ENCODE measurements around the gene AFTPH. TPM values are rescaled to one million over a fixed set of nuclear protein-coding genes. Genes with fewer than 3 reads are reported as not detected.

Gene AFTPH
- total and polyA plus RNA-seq, 9 of the 15 experiments (the other 6 are each of a cell fraction or from before 2014, with no cell fraction given) = 8.0 to 26.2 (median 13.8) TPM

DNA sequence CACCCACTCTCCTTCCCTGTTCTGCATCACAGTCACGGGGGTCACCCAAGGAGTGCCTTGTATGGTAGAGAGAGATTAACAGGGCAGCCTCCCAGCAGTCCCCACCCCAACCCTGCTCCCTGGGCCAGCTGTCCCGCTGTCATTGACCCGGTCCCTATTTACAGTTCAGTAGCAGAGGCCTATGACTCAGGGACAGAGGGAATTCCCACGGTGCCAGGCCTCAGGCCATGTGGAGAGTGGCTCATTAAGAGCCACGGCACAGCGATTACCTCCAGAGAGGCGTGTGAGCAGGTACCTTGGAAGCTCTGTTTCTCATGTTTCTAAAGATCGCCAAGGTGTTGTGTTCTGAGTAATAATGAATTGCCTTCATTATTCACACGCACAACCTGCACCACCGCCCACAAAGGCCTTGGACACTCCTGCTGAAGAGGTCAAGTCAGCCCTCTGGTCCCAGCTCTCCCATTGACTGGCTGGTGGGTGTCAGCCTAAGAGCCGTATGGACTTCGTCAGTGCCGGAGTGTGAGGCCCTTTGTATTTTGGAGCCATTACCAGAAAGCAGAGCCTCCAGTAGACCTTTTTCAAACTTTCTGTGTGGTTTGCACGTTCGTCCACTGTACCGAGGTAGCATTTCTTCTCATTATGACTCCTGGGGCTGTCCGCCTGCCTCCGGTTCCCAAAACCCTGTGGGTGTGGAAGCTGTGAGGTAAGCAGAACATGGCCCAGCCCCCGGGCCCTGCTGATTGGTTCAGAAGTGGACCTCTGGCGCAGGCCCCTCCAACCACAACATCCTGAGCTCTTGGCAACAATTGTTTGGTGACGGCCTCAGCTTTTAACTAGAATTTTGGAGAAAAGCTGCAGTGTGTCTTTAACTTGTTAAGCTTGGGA, 82.6 kb downstream of the AFTPH start (continued):
- no peak for TF ChIP-seq KLF13 (tag; IDR thresholded peaks at IDR 0.05; ENCODE audit: borderline replicate concordance, low read depth)
- TF ChIP-seq, protein P1, sequence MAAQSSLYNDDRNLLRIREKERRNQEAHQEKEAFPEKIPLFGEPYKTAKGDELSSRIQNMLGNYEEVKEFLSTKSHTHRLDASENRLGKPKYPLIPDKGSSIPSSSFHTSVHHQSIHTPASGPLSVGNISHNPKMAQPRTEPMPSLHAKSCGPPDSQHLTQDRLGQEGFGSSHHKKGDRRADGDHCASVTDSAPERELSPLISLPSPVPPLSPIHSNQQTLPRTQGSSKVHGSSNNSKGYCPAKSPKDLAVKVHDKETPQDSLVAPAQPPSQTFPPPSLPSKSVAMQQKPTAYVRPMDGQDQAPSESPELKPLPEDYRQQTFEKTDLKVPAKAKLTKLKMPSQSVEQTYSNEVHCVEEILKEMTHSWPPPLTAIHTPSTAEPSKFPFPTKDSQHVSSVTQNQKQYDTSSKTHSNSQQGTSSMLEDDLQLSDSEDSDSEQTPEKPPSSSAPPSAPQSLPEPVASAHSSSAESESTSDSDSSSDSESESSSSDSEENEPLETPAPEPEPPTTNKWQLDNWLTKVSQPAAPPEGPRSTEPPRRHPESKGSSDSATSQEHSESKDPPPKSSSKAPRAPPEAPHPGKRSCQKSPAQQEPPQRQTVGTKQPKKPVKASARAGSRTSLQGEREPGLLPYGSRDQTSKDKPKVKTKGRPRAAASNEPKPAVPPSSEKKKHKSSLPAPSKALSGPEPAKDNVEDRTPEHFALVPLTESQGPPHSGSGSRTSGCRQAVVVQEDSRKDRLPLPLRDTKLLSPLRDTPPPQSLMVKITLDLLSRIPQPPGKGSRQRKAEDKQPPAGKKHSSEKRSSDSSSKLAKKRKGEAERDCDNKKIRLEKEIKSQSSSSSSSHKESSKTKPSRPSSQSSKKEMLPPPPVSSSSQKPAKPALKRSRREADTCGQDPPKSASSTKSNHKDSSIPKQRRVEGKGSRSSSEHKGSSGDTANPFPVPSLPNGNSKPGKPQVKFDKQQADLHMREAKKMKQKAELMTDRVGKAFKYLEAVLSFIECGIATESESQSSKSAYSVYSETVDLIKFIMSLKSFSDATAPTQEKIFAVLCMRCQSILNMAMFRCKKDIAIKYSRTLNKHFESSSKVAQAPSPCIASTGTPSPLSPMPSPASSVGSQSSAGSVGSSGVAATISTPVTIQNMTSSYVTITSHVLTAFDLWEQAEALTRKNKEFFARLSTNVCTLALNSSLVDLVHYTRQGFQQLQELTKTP (IDR thresholded peaks at IDR 0.05; ENCODE audit: low read depth in 1 of 2, partially characterized antibody in 2 of 2) = peak in 1 of 2 experiments; percentile 30
- TF ChIP-seq HEY1 (CRISPR knock-in tag; IDR thresholded peaks at IDR 0.05; ENCODE audit: borderline replicate concordance) = no peak
- TF ChIP-seq SMAD4 (CRISPR knock-in tag; conservative IDR thresholded peaks at IDR 0.05) = 0 out of 2 replicates have a peak, but pooled peaks have one; percentile 30
- no peak for TF ChIP-seq ELK3 (CRISPR knock-in tag; IDR thresholded peaks at IDR 0.05)
- no peak for TF ChIP-seq ZNF717 (CRISPR knock-in tag; IDR thresholded peaks at IDR 0.05)
- TF ChIP-seq, protein P2, sequence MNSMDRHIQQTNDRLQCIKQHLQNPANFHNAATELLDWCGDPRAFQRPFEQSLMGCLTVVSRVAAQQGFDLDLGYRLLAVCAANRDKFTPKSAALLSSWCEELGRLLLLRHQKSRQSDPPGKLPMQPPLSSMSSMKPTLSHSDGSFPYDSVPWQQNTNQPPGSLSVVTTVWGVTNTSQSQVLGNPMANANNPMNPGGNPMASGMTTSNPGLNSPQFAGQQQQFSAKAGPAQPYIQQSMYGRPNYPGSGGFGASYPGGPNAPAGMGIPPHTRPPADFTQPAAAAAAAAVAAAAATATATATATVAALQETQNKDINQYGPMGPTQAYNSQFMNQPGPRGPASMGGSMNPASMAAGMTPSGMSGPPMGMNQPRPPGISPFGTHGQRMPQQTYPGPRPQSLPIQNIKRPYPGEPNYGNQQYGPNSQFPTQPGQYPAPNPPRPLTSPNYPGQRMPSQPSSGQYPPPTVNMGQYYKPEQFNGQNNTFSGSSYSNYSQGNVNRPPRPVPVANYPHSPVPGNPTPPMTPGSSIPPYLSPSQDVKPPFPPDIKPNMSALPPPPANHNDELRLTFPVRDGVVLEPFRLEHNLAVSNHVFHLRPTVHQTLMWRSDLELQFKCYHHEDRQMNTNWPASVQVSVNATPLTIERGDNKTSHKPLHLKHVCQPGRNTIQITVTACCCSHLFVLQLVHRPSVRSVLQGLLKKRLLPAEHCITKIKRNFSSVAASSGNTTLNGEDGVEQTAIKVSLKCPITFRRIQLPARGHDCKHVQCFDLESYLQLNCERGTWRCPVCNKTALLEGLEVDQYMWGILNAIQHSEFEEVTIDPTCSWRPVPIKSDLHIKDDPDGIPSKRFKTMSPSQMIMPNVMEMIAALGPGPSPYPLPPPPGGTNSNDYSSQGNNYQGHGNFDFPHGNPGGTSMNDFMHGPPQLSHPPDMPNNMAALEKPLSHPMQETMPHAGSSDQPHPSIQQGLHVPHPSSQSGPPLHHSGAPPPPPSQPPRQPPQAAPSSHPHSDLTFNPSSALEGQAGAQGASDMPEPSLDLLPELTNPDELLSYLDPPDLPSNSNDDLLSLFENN (IDR thresholded peaks at IDR 0.05; ENCODE audit: low read depth in 2 of 2, low read length in 2 of 2) = no peak
- no peak for TF ChIP-seq KHSRP (IDR thresholded peaks at IDR 0.05)
- TF ChIP-seq, protein P3, sequence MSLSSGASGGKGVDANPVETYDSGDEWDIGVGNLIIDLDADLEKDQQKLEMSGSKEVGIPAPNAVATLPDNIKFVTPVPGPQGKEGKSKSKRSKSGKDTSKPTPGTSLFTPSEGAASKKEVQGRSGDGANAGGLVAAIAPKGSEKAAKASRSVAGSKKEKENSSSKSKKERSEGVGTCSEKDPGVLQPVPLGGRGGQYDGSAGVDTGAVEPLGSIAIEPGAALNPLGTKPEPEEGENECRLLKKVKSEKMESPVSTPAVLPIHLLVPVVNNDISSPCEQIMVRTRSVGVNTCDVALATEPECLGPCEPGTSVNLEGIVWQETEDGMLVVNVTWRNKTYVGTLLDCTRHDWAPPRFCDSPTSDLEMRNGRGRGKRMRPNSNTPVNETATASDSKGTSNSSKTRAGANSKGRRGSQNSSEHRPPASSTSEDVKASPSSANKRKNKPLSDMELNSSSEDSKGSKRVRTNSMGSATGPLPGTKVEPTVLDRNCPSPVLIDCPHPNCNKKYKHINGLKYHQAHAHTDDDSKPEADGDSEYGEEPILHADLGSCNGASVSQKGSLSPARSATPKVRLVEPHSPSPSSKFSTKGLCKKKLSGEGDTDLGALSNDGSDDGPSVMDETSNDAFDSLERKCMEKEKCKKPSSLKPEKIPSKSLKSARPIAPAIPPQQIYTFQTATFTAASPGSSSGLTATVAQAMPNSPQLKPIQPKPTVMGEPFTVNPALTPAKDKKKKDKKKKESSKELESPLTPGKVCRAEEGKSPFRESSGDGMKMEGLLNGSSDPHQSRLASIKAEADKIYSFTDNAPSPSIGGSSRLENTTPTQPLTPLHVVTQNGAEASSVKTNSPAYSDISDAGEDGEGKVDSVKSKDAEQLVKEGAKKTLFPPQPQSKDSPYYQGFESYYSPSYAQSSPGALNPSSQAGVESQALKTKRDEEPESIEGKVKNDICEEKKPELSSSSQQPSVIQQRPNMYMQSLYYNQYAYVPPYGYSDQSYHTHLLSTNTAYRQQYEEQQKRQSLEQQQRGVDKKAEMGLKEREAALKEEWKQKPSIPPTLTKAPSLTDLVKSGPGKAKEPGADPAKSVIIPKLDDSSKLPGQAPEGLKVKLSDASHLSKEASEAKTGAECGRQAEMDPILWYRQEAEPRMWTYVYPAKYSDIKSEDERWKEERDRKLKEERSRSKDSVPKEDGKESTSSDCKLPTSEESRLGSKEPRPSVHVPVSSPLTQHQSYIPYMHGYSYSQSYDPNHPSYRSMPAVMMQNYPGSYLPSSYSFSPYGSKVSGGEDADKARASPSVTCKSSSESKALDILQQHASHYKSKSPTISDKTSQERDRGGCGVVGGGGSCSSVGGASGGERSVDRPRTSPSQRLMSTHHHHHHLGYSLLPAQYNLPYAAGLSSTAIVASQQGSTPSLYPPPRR (CRISPR knock-in tag; IDR thresholded peaks at IDR 0.05; ENCODE audit: borderline replicate concordance) = no peak
- no peak for TF ChIP-seq ZNF253 (CRISPR knock-in tag; conservative IDR thresholded peaks at IDR 0.05)
- peak; percentile 61 for TF ChIP-seq RBFOX2 (IDR thresholded peaks at IDR 0.05; ENCODE audit: low read depth, low read length)

Measured in K562 (cell line).